NT2/D1 (cell line): ENCODE results near the gene SMCO4.
"Not testable (repeated sequence)": the region's sequence is repeated elsewhere in the genome, so short reads cannot be mapped to it uniquely, and the experiment has no call there.

Source experiments
- DNase-seq: peaks from one replicate; pipeline ENCODE4 v3.0.0-alpha.2; 2011; ENCODE audit warnings: low read depth, low spot score
- H3K27me3 ChIP-seq: 2 replicates; pipeline ENCODE4 v1.6.0; 2011; ENCODE audit warnings: mild to moderate bottlenecking; ENCODE audit not compliant: insufficient read length, insufficient read depth
- H3K36me3 ChIP-seq: 2 replicates; pipeline ENCODE4 v1.6.1; 2011; ENCODE audit warnings: mild to moderate bottlenecking, low read length, mixed read lengths; ENCODE audit not compliant: insufficient read depth, insufficient read length
- H3K4me1 ChIP-seq: 2 replicates; pipeline ENCODE4 v1.5.1; 2011; ENCODE audit not compliant: insufficient read depth, insufficient read length
- H3K4me3 ChIP-seq: 2 replicates; pipeline ENCODE4 v1.5.1; 2011; ENCODE audit warnings: low read depth; ENCODE audit not compliant: insufficient read length
- H3K9ac ChIP-seq: 2 replicates; pipeline ENCODE4 v1.6.0; 2011; ENCODE audit warnings: low read depth; ENCODE audit not compliant: insufficient read length
- H3K9me3 ChIP-seq: 2 replicates; pipeline ENCODE4 v1.5.1; 2011; ENCODE audit warnings: mild to moderate bottlenecking, low read length; ENCODE audit not compliant: insufficient read depth
- SUZ12 ChIP-seq: IDR thresholded peaks from 2 replicates; pipeline ENCODE4 v1.6.1; 2011; ENCODE audit not compliant: insufficient read length, insufficient read depth; ENCODE audit errors: extremely low read depth
- YY1 ChIP-seq: IDR thresholded peaks from 2 replicates; pipeline ENCODE4 v1.6.1; 2011; ENCODE audit not compliant: insufficient read length, insufficient read depth
- ZNF274 ChIP-seq: IDR thresholded peaks from 2 replicates; pipeline ENCODE4 v1.6.1; 2011; ENCODE audit warnings: mild to moderate bottlenecking, low read depth, low read length

SMCO4 gene

DNA sequence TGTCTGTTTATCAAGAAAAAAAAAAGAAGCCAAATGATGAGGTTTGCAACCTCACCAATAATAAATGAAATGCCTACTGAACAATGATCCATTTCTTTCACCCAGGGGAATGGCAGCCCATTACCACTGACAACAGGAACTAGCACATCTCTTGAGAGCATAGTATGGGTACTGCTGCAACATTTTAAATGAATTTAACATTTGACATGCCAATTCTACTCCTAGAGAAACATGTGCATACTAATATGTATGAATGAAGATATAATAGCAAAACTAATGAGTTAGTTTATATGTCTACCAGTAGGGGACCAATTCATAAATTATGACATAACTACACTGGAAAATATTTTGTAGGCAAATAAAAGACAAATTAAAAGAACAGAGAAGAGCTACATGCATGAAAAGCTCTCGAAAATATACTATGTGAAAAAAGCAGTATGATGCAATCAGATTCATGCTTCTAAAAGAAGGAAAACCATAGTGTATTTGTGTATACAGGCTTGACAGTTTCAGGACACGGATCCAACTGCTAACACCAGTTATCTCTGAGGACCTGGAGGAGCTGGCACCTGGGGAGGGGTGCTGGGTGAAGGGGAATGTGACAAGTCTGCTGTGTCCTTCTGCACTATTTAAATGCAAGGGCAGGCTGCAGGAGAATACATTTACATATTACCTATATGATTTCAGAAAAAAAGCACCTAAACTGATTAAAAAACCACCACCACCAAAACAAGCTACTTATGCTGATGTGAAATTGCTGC is 6.9 kb downstream of the SMCO4 start:
- TF ChIP-seq ZNF274 (no peak), SUZ12 (no peak), YY1 (no peak)
- Histone ChIP-seq H3K36me3 (peaks cover 11% of the 10 kb centered on the region), H3K4me1 (peaks cover 3% of the 10 kb centered on the region), H3K9ac (no peak overlapping the region), H3K9me3 (no peaks in the 10 kb centered on the region), H3K27me3 (no peaks in the 10 kb centered on the region), H3K4me3 (no peak overlapping the region)
- no peak for DNase-seq

DNA sequence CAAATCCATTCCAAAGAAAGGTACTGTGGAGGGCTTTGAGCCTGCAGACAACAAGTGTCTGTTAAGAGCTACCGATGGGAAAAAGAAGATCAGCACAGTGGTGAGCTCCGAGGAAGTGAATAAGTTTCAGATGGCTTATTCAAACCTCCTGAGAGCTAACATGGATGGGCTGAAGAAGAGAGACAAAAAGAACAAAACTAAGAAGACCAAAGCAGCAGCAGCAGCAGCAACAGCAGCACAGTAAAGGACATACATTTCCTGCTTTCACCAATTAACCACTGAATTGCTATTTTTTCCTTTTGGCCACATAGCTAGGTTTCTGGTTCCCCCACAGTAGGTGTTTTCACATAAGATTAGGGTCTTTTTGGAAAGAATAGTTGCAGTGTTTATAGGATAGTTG is 7.6 kb downstream of the SMCO4 start:
- H3K4me3 ChIP-seq, H3K4me1 ChIP-seq, H3K9ac ChIP-seq, H3K9me3 ChIP-seq, DNase-seq, H3K27me3 ChIP-seq: not testable (repeated sequence)
- peaks cover 11% of the 10 kb centered on the region for H3K36me3 ChIP-seq

DNA sequence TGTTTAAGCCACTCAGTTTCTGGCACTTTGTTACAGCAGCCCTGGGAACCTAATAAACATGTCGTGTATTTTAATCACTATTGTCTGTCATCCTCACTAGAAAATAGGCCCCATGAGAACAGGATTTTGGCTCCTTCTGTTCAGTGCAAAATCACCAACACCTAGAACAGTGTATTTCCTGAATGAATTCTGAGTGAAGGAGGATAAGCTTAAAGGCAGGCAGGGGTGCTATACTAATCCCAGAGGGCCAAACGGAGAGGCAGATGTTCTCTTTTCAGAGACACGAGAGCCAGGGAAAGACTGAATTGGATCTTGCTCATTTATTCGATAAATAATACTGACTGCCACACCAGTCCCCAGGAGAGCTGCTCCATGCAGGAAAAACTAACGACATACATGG is 10.4 kb downstream of the SMCO4 start:
- peaks cover 15% of the 10 kb centered on the region for H3K36me3 ChIP-seq
- peaks cover 2% of the 10 kb centered on the region for H3K4me1 ChIP-seq
- DNase-seq: no peak
- H3K4me3 ChIP-seq: no peak overlapping the region
- no peaks in the 10 kb centered on the region for H3K9me3 ChIP-seq
- TF ChIP-seq ZNF274: no peak
- TF ChIP-seq YY1: no peak
- TF ChIP-seq SUZ12: no peak
- H3K9ac ChIP-seq: no peak overlapping the region
- H3K27me3 ChIP-seq: no peaks in the 10 kb centered on the region

DNA sequence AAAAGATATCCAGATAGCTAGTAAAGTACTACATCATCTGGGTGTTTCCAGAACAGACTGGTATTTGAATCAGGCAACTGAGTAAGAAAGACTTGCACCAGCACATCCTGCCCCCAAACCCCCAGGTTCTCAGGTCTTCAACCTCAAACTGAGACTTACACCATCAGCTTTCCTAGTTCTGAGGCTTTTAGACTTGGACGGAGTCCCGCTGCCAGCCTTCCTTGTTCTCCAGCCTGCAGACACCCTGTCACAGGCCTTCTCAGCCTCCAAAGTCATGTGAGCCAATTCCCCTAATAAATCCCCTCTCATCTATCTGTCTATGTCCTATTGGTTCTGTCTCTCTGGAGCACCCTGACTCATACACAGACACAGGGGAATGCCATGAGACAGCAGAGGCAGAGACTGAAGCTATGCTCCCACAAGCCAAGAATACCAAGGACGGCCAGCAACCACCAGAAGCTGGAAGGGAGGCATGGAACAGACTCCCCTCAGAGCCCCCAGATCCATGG is 10.9 kb downstream of the SMCO4 start:
- H3K9me3 ChIP-seq: no peaks in the 10 kb centered on the region
- no peak overlapping the region for H3K4me3 ChIP-seq
- no peak for DNase-seq
- TF ChIP-seq YY1 (no peak), ZNF274 (no peak), SUZ12 (no peak)
- peaks cover 15% of the 10 kb centered on the region for H3K36me3 ChIP-seq
- H3K27me3 ChIP-seq: no peaks in the 10 kb centered on the region
- H3K9ac ChIP-seq: no peak overlapping the region
- no peaks in the 10 kb centered on the region for H3K4me1 ChIP-seq

DNA sequence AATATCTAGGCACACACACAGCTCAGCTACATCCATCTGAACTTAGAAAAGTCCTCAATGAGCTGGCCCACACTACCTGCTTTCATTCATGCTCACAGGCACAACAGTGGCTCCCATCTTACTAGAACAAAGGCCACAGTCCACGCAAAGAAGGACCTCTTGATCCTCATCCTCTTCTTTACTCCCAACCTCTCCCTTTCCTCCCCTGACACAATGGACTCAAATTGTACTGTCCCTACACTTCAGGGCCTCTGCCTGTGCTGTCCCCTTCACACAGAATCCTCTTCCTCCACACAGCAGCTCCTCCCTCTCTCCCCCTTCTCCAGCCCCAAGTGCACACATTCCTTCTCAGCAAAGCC is 12.7 kb downstream of the SMCO4 start:
- peaks cover 14% of the 10 kb centered on the region for H3K36me3 ChIP-seq
- no peak for DNase-seq
- TF ChIP-seq ZNF274 (no peak), SUZ12 (no peak), YY1 (no peak)
- no peak overlapping the region for H3K9ac ChIP-seq
- H3K27me3 ChIP-seq: no peaks in the 10 kb centered on the region
- H3K4me3 ChIP-seq: no peak overlapping the region
- H3K9me3 ChIP-seq: no peaks in the 10 kb centered on the region
- H3K4me1 ChIP-seq: no peaks in the 10 kb centered on the region

DNA sequence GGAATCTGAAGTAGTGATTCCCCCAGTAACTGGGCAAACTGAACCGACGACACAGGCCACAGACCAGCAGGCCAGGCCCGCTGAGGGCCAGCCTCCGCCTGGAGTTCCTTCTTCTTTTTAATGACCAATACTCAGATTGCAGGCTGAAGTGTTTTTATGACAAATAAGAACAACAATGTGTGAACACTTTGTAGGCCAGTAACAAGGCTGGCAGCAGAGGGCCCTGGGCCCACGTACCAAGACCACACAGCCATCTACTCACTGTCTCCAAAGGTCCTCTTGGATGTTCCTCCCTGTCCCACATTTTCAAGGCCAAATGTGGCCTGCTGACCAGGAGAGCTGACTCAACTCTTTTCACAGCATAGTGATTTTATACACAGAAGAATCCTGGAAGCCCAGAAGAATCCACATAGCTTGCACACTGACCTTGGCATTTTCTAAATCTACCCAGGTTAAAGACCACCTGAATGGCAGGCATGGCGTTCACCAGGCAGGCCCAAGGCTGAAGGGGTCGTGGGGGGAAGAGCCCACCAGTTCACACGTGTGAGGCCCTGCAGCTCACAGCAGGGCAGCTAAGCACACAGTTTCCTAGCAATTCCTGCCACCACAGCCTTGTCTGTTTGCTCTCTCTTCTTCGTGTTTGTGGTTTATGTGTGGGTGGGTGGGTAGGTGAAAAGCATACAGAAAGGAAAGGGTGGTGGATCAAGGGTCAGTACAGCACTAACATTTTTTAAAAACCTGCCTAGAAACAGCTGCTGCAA is 13.3 kb downstream of the SMCO4 start:
- H3K36me3 ChIP-seq: peaks cover 8% of the 10 kb centered on the region
- H3K4me3 ChIP-seq: no peak overlapping the region
- H3K9me3 ChIP-seq: no peaks in the 10 kb centered on the region
- no peak overlapping the region for H3K9ac ChIP-seq
- no peaks in the 10 kb centered on the region for H3K4me1 ChIP-seq
- no peaks in the 10 kb centered on the region for H3K27me3 ChIP-seq
- no peak for DNase-seq
- no peak for TF ChIP-seq YY1
- TF ChIP-seq SUZ12: no peak
- no peak for TF ChIP-seq ZNF274
